A673 (cell line): ENCODE data around the gene CEBPE.

Experiments used
- EZH2 ChIP-seq: fragments of 200-600 bp; sonication (generic); IDR thresholded peaks from 2 replicates; pipeline ENCODE4 v1.6.1; 2017; ENCODE audit warnings: borderline replicate concordance, low read depth, mild to moderate bottlenecking, mixed read lengths, antibody characterized with exemption, low read length; ENCODE audit not compliant: poor library complexity, severe bottlenecking
- TF ChIP-seq, protein P1 (sequence below): fragments of 300-800, 200-600 bp; sonication (generic); conservative IDR thresholded peaks from 2 replicates; pipeline ENCODE4 v1.5.1; 2017; ENCODE audit warnings: low read depth, mild to moderate bottlenecking, antibody characterized with exemption, low read length, moderate library complexity, mixed read lengths

DNA sequence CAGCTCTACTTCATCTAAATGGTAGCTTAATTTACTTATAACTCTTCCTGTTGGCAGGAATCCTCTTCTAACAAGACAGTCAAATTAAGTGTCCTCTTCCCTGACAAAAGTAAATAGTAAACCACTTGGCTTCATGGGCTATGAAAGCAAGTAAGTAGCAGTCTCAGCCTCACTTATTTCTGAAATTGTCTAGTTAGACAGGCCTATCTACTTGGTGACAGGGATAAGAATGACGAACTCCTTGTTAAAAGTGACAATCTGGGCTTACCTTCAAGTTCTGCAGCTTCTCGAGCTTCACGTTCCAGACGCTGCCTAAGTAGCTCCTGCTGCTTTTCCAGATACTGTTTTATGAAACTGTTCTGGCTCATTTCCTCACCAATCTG lies 28.8 kb downstream of the CEBPE start:
- TF ChIP-seq, protein P1, sequence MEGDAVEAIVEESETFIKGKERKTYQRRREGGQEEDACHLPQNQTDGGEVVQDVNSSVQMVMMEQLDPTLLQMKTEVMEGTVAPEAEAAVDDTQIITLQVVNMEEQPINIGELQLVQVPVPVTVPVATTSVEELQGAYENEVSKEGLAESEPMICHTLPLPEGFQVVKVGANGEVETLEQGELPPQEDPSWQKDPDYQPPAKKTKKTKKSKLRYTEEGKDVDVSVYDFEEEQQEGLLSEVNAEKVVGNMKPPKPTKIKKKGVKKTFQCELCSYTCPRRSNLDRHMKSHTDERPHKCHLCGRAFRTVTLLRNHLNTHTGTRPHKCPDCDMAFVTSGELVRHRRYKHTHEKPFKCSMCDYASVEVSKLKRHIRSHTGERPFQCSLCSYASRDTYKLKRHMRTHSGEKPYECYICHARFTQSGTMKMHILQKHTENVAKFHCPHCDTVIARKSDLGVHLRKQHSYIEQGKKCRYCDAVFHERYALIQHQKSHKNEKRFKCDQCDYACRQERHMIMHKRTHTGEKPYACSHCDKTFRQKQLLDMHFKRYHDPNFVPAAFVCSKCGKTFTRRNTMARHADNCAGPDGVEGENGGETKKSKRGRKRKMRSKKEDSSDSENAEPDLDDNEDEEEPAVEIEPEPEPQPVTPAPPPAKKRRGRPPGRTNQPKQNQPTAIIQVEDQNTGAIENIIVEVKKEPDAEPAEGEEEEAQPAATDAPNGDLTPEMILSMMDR: no peak
- TF ChIP-seq EZH2: no peak
